ENCODE data around the gene UBE2L5.
"Not testable (repeated sequence)": the region's sequence is repeated elsewhere in the genome, so short reads cannot be mapped to it uniquely, and the experiment has no call there.

UBE2L5 gene

DNA sequence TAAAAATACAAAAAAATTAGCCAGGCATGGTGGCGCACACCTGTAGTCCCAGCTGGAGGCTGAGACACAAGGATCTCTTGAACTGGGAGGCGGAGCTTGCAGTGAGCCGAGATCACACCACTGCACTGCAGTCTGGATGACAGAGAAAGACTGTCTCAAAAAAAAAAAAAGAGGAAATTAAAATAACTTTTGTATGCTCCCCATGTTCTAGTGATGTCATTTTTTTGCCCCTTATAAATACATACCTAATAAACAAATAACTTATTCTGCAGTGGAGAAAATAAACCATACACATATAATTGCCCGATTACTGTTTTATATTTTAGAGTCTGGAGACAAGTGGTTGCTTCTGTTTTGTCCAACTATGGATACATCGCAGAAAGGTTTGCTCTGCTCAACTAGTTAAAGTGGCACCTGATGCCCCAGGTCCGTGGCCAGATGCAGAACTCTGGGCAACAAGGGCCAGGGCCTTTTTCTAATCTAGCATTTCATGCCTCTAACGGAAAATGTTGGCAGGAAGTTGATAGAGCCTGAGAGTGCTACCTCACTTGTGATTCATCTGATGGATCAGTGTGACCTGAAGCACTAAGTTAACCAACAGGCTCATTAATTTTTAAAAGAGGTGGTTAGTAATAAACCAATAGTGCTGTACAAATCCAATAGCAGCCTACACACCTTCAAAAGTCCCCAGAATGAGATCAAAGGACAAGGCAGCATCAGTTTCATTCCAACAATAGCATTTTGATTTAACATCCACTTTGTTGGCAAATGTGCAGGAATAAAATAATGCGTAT lies 18.8 kb downstream of the UBE2L5 start:
- DNase-seq = no peak

DNA sequence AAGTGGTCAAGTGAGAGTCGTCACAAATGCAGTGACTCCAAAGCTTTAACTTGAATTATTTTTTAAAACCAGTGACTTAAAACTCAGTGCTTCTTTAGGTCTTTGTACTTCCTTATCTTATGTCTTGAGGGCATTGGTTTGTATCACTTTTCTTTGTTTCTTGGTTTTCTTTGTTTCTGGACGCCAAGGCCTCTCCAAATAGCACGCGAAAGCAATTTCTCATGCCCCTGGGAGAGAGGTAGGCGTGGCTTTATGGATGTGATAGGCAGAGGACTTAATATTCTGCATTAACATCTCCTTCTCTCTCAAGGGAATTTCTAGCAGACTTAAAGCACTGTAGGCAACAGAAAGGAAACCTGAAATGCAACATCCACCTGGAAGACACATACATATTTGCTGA lies 20.6 kb downstream of the UBE2L5 start:
- no peak for DNase-seq

DNA sequence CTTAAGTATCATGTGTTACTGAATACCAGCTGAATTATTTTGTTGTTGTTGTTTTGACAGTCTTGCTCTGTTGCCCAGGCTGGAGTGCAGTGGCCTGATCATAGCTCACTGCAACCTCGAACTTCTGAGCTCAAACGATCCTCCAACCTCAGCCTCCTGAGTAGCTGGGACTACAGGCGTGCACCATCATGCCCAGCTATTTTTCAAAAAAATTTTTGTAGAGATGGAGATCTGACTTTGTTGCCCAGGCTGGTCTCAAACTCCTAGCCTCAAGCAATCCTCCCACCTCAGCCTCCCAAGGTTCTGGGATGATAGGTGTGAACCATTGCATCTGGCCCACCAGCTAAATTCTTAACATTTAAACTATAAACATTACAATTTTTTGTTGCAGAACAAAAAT lies 21.2 kb downstream of the UBE2L5 start:
- DNase-seq = not testable (repeated sequence)

DNA sequence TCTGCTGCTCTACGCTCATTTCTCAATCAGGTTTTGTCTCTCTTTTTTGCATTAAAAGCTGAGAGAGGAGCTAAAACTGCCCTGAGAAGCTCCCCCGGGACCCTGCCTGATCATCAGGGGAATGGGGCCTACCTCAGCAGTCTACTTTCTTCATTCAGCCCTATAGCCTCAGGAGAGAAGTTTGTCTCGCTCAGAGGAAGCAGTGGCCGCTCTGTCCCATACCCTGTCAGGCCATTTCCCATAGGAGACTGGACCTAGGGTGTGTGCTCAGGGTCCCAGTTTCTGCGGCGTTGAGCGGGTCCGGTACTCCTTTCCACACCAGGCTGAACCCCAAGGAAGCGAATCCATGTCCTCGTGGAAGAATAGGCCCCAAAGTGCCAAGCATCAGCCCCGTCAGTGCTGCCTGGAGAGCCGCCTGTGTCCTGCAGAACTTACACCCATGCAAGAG lies 21.7 kb downstream of the UBE2L5 start:
- no peak for DNase-seq

DNA sequence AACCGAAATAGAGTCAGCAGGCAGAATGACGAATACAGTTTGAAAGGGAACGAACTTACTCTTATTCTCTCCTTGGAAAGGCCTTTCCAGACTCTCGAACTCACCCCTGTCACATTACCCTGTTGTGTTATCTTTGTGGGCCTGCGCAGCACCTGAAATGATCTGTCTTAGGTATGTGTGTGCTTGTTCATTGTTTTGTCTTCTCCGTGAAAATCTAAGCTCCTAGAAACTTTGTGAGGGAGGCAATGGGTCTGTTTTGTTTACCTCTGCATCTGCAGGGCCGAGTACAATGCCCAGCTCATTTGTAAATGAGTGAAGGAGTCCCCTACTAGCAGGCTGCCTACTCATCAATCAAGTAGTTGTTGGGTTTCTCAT lies 23.8 kb downstream of the UBE2L5 start:
- DNase-seq = no peak

DNA sequence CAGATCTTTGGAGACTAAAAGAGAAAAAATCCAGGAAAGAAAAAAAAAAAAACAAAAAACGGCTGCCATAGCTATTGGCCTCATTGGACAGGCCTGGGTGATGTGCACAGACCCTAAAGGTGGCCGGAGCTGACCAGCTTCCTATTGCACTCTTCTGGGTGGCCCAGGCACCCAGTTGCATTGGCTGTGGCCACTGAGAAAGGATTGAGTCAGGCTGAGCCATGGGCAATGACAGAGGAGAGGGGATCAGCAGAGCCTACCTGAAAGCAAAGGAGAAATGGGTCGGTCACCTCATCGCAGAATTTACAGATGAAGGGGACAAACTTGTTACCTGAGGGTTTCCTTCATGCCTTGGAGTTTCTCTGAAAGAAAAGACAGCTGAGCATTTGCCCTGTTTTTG lies 26.1 kb downstream of the UBE2L5 start:
- DNase-seq = no peak

DNA sequence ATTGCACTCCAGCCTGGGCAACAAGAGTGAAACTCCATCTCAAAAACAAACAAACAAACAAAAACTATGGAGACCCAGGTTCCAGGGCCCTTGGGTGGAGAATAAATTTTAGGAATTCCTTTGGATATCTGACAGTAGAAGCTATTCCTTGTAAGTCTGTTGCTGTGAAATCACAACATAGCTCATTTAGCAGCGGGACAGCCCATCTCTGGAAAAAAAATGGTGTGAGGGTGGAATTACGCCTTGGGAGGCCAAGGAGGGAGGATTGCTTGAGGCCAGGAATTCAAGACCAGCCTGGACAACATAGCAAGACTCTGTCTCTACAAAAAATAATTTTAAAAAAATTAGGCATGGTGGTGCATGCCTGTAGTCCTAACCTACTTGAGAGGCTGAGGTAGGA lies 27.8 kb downstream of the UBE2L5 start:
- no peak for DNase-seq

DNA sequence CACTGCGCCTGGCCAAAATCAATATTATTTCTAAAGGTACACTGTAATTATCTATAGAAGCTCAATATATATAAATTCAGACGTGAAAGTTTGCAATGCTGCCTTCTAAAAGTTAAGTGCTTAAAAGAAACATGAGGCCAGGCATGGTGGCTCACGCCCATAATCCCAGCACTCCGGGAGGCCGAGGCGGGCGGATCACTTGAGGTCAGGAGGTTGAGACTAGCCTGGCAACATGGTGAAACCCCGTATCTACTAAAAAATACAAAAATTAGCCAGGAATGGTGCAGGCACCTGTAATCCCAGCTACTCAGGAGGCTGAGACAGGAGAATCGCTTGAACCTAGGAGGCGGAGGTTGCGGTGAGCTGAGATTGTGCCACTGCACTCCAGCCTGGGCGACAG lies 29.2 kb downstream of the UBE2L5 start:
- DNase-seq = not testable (repeated sequence)

DNA sequence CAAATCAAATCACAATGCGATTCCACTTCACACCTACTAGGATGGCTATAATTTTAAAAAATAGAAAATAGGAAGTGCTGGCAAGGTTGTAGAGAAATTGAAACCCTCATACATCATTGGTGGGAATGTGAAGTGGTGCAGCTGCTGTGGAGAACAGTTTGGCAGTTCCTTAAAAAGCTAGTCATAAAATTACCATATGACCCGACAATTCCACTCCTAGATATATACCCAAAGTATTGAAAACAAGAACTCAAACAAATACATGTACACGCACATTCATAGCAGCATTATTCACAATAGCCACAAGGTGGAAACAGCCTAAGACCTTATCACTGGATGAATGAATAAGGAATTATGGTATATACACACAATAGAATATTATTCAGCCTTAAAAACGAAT lies 31.4 kb downstream of the UBE2L5 start:
- no peak for DNase-seq

DNA sequence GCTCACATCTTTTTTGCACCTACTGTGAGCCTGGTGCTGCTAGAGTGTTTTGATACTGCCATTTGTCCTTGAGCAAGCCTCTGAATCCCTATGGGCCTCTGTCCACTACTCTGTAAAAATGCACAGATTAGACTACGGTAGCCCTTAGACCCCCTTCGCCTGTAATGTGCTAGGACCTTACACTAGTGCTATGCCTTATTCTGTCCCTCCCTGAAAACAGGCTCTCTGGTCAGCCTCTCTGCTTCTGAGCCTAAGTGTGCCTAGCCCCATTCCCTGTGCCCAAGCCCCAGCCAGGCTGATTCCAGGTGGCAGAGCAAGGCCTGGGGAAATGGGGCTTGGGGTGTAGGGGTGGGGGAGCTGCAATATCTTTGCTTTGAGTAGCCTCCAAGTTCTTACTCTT lies 32.7 kb downstream of the UBE2L5 start:
- DNase-seq = no peak

DNA sequence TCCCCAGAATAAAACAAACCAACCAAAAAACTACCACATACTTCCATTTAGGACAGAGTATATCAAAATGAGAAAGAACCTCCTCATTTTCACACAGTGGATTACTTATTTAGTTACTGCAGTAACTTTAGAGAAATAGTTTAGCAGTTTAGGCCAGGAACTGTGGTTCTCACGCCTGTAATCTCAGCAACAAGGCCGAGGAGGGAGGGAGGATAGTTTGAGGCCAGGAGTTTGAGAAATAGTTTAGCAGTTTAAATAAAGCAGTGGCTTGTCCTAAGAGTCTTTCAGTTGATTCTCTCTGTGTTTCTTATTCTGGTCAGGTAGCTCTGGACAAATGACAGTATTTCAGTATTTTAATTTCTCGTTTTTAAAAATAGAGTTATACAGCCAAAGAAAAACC lies 34.0 kb downstream of the UBE2L5 start:
- DNase-seq = no peak

DNA sequence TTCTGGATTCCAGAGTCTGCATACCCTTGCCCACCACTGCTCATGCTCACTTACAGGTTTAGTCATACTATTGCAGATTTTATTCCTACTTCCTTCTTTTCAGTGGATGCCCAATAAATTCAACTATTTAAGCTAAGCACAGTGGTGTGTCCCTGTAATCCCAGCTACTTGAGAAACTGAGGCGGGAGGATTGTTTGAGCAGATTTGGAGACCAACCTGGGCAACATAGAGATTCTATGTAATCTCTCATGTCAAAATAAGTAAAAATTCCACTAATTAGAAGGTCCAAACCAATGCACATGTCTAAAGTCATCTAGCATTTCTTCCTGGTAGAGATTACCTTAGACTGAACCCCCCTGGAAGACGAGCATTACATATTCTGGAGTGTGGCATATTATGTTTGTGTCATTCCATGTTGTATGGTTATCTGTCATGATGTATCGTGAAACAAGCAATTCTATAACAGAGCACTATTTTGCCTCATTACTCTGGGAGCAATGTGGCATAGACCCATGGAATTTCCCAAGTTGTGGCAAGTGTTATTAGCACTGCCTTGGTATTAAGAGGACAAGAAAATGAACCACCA lies 35.1 kb downstream of the UBE2L5 start:
- no peak for DNase-seq

DNA sequence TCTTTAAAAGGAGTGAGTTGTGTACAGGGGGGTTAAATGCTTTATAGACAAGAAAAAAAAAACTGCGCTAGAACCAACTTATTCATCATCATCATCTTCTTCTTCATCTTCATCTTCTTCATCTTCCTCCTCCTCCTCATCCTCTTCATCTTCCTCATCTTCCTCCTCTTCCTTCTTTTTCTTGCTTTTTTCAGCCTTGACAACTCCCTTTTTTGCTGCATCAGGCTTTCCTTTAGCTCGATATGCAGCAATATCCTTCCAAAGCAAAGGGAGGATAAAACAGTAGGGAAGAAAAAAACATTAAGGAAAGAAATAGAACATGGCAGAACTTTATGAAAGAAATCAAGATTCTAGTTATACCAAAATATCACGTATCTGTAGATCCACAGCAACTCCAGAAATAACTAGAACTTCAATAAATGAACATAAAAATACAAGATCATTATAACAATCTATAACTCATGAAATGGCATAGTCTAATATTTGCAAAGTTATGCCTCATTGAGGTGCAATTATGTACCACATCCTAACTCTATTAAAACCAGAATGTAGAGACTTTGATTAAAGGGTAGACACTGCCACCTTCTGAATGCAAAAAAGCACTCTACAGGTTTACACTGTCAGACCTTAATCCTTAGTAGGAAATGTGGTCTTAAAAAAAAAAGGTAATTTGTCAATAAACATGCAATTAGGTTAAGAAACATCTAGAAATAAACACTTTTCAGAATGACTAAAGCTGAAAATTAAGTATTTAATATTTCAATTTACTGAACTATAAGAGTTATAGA lies 39.2 kb downstream of the UBE2L5 start:
- DNase-seq = not testable (repeated sequence)

DNA sequence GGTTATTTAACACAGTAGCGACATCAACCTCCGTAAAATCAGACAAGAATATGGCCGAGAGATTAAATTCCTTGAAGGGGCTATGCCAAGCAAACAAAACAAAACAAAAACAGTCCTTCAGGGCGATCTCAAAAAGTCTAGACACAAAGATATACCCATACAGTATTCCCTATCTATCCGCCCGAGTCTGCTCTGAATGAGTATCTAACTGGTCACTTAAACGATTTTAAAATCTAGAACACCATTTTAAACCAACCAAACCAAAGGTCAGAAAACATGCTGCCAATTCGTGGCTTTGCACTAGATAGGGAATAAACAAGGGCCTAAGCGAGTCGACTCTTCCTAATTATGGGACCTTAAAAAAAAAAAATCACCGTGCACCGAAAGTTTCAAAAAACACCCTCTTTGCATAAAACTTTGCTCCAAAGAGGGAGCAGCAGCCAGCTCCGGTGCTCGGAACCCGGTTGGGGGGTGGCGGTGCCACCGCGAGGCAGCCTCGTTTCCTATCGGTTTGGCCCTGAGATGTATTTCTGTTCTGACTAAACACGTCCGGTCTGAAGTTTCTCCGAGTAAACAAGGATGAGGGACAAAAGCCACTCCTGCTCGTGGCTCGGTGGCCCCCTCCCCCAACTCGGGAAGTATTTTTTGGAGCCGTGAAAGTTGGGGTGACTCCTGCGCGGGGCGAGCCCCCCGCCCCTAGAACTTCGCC lies 41.6 kb downstream of the UBE2L5 start:
- DNase-seq = peak; percentile 68

DNA sequence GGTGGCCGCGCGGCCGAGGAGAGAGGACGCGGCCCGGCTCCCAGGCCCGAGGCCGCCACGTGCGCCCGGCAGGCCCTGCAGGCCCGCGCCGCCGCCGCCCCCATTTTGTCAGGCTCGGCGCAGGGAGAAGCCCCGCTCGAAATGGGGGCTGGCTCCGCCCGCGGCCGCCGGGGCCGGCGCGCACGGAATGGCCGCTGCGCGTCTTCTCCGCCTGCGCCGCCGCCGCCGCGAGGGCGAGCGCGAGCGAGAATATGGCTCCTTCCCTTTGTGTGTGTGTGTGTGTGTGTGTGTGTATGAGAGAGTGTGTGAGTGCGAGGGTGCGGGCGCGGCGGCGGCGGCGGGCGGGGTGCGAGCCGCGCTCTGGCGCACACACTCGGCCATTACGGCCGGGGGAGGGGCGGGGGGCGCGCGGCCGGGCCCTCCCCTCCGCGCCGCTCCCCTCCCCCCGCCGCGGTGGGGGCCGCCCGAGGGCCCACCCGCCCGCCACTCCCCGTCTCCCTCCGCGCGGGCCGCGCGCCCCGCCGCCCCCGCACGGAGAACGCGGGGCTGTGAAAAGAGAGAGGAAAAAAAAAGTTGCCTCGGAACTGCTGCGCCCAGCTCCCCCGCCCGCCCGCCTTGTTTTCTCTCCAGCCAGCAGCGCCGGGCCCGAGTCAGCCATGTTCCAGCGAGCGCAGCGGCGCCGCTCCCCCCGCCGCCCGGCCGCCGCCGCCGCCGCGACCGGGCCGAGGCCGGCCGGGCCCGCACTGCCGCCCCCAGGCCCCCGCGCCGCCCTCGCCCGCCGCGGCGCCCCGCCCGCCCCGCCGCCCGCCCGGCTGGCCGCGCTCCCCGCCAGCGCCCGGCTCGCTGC lies 42.4 kb downstream of the UBE2L5 start:
- DNase-seq = peak; percentile 82

DNA sequence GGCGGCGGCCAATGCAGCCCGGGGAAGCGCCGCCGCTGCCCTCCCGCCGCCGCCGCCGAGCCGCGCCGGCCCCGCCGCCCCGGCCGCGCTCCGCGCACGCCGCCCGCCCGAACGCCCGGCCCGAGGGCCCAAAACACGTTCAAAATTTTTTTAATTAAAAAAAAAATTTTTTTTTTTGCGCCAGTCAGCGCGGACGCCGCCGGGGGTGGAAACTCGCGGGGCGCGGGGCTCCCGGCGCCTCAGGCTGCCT lies 43.0 kb downstream of the UBE2L5 start:
- DNase-seq = no peak

DNA sequence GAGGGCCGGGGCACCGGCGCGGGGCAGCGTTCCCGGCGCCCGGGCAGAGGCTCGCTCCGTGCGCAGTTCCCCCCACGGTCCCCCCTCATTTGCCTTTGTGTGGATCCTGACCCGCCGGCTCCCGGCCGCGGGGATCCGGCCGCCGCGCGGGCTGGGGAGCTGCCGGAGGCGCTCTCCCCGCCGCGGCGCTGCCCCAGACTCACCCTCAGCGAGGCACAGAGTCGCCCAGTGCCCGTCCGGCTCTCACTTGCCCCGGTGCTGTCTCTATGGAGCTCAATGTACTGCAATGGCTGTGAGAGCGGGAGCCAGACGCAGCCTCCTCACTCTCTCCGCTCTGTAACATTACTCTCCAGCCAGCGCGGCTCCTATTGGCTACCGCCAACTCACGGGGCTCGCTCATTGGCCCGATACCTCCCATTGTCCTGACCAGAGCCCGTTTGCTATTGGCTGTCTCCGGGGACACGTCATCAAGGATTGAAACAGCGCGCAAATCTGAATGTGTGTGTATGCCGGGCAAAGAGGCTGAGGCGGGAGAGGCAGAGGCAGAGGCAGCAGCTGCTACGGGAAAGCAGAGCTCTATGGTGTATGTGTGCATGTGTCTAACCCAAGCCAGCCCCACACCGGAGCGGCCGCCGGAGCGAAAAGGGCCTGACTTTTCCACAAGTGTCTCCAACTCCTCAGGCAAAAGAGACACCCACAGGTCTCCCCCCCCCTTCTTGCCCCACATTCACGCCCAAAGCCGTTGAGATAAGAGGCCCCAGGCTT lies 43.5 kb downstream of the UBE2L5 start, which contains the start of gene HMGB1:
TSS of gene HMGB1 (minus strand) at position 344 of the 765 bp plus-strand sequence. CDS start 2,256 bp downstream, outside the sequence.
- DNase-seq = peak; percentile 92

DNA sequence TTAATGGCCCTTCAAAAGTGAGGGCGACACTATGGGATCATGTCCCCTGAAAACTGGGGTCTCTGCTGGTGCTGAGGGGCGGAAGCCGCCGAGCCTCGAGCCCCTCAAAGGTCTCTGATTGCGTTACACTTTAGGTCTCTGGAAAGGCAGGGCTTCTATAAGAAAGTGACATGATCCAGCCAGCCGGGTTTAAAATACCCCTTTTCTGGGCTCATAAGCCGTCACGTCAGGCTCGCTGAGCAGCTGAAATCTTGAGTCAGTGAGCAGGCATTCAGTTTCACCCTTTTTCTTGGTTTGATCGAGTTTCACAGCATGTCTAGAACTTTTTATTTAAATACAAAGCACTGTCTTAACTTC lies 44.0 kb downstream of the UBE2L5 start:
- no peak for DNase-seq

DNA sequence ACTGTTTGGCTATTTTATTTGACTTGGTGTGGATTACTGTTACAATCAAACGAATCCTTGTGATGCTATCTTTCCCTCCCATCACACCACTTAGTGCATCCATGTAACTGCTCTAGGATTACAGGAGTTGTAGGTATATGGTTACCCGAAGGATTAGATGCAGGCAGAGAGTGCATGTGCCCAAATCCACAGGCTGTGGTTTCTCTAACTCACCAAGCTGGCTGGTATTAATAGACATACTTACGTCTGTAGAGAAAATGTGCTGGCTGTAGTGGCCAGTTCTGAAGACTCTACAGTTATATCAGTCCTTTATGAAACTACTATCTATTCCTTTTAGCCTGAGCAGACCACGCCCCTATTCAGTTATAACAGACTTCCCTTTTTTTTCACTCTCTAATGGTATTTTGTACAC lies 44.6 kb downstream of the UBE2L5 start:
- DNase-seq = no peak

DNA sequence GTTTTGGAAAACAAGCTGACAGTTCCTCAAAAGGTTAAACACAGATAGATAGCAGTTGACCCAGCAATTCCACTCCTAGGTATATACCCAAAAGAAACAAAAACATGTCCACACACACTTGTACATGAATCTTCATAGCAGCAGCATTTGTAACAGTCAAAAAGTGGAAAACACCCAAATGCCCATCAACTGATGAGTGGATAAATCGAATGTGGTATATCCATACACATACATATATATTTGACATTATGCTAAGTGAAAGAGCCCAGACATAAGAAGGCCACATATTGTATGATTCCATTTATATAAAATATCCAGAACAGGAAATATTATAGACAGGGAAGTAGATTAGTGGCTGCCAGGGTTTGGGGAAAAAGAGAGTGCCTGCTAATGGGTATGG lies 51.4 kb downstream of the UBE2L5 start:
- no peak for DNase-seq

DNA sequence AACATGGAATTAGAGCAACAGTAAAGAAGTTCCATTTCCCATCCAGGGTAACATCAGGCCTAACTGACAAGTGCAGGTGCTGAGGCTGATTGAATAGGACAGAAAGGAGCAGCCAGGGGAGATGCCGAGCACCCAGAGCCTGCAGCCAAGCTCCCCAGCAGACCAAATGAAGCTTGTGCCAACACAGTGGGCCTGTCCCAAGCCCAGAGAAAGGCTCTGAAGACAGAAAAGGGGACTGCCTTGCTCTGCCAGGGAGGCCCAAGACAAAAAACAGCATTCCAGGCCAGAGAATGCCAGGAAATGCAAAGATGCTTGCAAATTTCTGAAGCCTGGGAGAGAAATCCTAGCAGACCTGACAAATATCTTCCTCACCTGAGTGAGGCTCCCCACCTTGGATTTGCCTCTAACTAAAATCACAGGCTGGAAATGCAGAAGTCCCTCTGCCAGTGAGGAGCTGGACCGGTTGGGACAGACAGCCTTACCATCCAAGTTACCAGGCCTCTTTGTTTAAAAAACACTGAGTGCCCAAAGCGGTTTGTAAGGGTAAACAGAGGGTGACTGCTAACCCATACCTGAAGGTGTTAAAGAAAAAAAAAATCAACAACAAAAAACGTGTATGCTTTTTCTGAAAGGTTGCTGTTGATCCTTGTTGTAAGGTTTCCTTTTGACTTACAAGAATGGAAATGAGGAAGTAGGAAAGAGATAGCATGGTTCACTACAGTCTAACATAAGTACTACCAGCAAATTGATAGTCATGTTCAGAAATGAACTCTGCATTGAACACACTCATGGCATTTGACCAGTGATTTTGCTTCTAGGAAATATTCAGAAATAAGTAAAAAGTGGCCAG lies 55.3 kb downstream of the UBE2L5 start:
- DNase-seq = no peak

All from activated CD8-positive, alpha-beta memory T cell treated with anti-CD3 and anti-CD28 coated beads, Interleukin-2, amount 50 U/mL, for 4 hours (primary cell).